ENCODE results near the gene PRRC2C. TPM values are rescaled to one million over a fixed set of nuclear protein-coding genes. Genes with fewer than 3 reads are reported as not detected.
A peak's percentile ranks its signal among the peaks of the same experiment; 100 is the strongest.

Gene PRRC2C
- total RNA-seq, 4 donors from 2014 or later, result 83.9 to 130 (median 97.2) TPM

DNA sequence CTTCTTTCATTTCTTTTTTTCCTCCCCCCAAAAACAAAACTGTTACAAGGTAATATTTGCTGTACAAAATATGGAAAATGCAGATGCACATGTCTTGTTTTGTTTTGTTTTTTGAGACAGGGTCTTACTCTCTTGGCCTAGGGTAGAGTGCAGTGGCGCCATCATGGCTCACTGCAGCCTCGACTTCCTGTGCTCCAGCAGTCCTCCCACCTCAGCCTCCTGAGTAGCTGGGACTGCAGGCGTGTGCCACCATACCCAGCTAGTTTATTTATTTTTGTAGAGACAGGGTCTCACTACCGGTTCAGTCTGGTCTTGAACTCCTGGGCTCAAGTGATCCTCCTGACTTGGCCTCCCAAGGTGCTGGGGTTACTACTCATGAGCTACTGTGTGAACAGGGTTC, 15.5 kb downstream of the PRRC2C start:
- DNase-seq (ENCODE audit: low spot score) (no peak), ATAC-seq (ENCODE audit: low FRiP score) (no peak)
- TF ChIP-seq, protein P1, sequence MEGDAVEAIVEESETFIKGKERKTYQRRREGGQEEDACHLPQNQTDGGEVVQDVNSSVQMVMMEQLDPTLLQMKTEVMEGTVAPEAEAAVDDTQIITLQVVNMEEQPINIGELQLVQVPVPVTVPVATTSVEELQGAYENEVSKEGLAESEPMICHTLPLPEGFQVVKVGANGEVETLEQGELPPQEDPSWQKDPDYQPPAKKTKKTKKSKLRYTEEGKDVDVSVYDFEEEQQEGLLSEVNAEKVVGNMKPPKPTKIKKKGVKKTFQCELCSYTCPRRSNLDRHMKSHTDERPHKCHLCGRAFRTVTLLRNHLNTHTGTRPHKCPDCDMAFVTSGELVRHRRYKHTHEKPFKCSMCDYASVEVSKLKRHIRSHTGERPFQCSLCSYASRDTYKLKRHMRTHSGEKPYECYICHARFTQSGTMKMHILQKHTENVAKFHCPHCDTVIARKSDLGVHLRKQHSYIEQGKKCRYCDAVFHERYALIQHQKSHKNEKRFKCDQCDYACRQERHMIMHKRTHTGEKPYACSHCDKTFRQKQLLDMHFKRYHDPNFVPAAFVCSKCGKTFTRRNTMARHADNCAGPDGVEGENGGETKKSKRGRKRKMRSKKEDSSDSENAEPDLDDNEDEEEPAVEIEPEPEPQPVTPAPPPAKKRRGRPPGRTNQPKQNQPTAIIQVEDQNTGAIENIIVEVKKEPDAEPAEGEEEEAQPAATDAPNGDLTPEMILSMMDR (IDR thresholded peaks at IDR 0.05), result no peak

- DNase-seq (ENCODE audit: low spot score) (no peak), ATAC-seq (ENCODE audit: low FRiP score) (no peak)
- TF ChIP-seq, protein P1 (IDR thresholded peaks at IDR 0.05), result no peak
Measured at GRCh38 chr1:171501305-171502024, 16.1 kb downstream of the PRRC2C start.

- TF ChIP-seq, protein P1 (IDR thresholded peaks at IDR 0.05), result no peak
Measured at GRCh38 chr1:171506525-171507304, 21.4 kb downstream of the PRRC2C start.

GRCh38 chr1:171507435-171507834, 22.1 kb downstream of the PRRC2C start:
- DNase-seq (ENCODE audit: low spot score), result no peak
- TF ChIP-seq, protein P1 (IDR thresholded peaks at IDR 0.05), result no peak
- no peak for ATAC-seq (ENCODE audit: low FRiP score)

More at GRCh38 chr1:171506525-171507304, 21.4 kb downstream of the PRRC2C start:
- peak; percentile 44 for ATAC-seq (ENCODE audit: low FRiP score)
- no peak for DNase-seq (ENCODE audit: low spot score)

- TF ChIP-seq, protein P1 (IDR thresholded peaks at IDR 0.05), result no peak
- no peak for DNase-seq (ENCODE audit: low spot score)
- no peak for ATAC-seq (ENCODE audit: low FRiP score)
Measured at GRCh38 chr1:171509191-171509590, 23.9 kb downstream of the PRRC2C start.

DNA sequence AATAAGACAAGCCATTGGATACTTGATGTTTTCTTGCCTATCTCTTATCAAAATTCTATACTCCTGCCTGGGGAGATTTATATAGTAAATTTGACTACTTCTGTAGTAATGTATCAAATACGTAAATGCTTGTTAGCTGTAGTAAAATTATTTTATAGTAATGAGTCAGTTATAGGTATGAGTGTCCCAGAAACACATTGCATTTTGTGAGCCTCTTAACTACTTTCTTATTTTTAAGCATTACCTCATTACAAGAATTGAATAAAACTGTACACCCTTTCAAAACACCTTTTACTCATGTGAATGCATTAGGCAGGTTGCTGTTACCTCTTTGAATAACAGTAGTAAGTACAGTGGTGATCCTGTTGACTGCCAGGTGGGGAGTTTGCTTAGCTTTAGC, 28.4 kb downstream of the PRRC2C start:
- no peak for DNase-seq (ENCODE audit: low spot score)

More for the DNA sequence above, 28.4 kb downstream of the PRRC2C start:
- no peak for ATAC-seq (ENCODE audit: low FRiP score)
- TF ChIP-seq, protein P1 (IDR thresholded peaks at IDR 0.05), result no peak

All from omental fat pad (tissue), 4 donors.